SU-DHL-6 (cell line): Measurements from ENCODE around the gene ALDOC.

Experiments
- H2AFZ ChIP-seq: fragments of 200-600 bp; sonication (generic); 2 replicates; pipeline ENCODE4 v1.6.1; 2014; ENCODE audit warnings: low read depth, mild to moderate bottlenecking, moderate library complexity, mixed read lengths, antibody characterized with exemption, low read length; ENCODE audit not compliant: severe bottlenecking
- H3F3A ChIP-seq: fragments of 200-600 bp; shearing (Covaris generic); 2 replicates; pipeline ENCODE4 v1.6.0; 2016; ENCODE audit warnings: antibody characterized with exemption, mild to moderate bottlenecking; ENCODE audit not compliant: insufficient read depth
- H3K27ac ChIP-seq: fragments of 200-600 bp; sonication (generic); 2 replicates; pipeline ENCODE4 v1.5.1; 2016; ENCODE audit warnings: low read depth, mild to moderate bottlenecking, low read length, moderate library complexity, mixed read lengths
- H3K27me3 ChIP-seq: fragments of 200-600 bp; sonication (generic), shearing (Covaris generic); 2 replicates; pipeline ENCODE4 v1.6.0; 2014; ENCODE audit warnings: mild to moderate bottlenecking, low read length
- H3K36me3 ChIP-seq: fragments of 200-600 bp; sonication (generic); 2 replicates; pipeline ENCODE4 v1.6.1; 2014; ENCODE audit warnings: mild to moderate bottlenecking, low read length, mixed read lengths
- H3K4me2 ChIP-seq: fragments of 300-600, 200-600 bp; shearing (Covaris generic), sonication (generic); 2 replicates; pipeline ENCODE4 v1.6.0; 2014; ENCODE audit warnings: low read length, low read depth, mild to moderate bottlenecking; ENCODE audit not compliant: poor library complexity, severe bottlenecking
- H3K4me3 ChIP-seq: fragments of 200-600 bp; sonication (generic); 2 replicates; pipeline ENCODE4 v1.5.1; 2014; ENCODE audit warnings: antibody characterized with exemption, low read length, mild to moderate bottlenecking, mixed read lengths; ENCODE audit not compliant: insufficient read depth, poor library complexity, severe bottlenecking
- H3K79me2 ChIP-seq: fragments of 200-600 bp; sonication (generic); 2 replicates; pipeline ENCODE4 v1.6.1; 2014; ENCODE audit warnings: mild to moderate bottlenecking, low read length, moderate library complexity; ENCODE audit not compliant: insufficient read depth
- H3K9ac ChIP-seq: fragments of 200-600 bp; sonication (generic); 2 replicates; pipeline ENCODE4 v1.7.0; 2014; ENCODE audit warnings: mild to moderate bottlenecking, low read length
- H3K9me2 ChIP-seq: fragments of 200-600 bp; sonication (generic); replicated peaks from 2 replicates; pipeline ENCODE4 v1.6.1; 2014; ENCODE audit warnings: low read length; ENCODE audit not compliant: insufficient read depth
- H3K9me3 ChIP-seq: fragments of 200-600 bp; sonication (generic); 2 replicates; pipeline ENCODE4 v1.6.1; 2014; ENCODE audit warnings: low read length, mixed read lengths; ENCODE audit not compliant: insufficient read depth
- H4K20me1 ChIP-seq: fragments of 200-600 bp; sonication (generic); 2 replicates; pipeline ENCODE4 v1.6.1; 2014; ENCODE audit warnings: low read depth, mild to moderate bottlenecking, antibody characterized with exemption, low read length, moderate library complexity, mixed read lengths
- CTCF ChIP-seq: fragments of 200-600 bp; sonication (generic); IDR thresholded peaks from one replicate; pipeline ENCODE4 v1.5.1; 2017; ENCODE audit warnings: antibody characterized with exemption, mild to moderate bottlenecking, low read length, moderate library complexity; ENCODE audit not compliant: insufficient read depth, poor library complexity, severe bottlenecking
- EZH2phosphoT487 ChIP-seq: fragments of 200-600 bp; sonication (generic), shearing (Covaris generic); conservative IDR thresholded peaks from 2 replicates; pipeline ENCODE4 v1.6.1; 2018; ENCODE audit warnings: mild to moderate bottlenecking, antibody characterized with exemption, low read length, moderate library complexity, mixed read lengths

The ALDOC gene

GRCh38 chr17:28573040-28573380, 3.7 kb downstream of the ALDOC start:
- Histone ChIP-seq H3K4me2 (no peak overlapping the region), H3K9me2 (no peaks in the 10 kb centered on the region), H3K36me3 (no peaks in the 10 kb centered on the region), H3F3A (peaks cover 29% of the 10 kb centered on the region), H3K79me2 (no peaks in the 10 kb centered on the region), H3K9ac (no peak overlapping the region), H4K20me1 (no peaks in the 10 kb centered on the region), H3K27ac (no peak overlapping the region), H3K27me3 (no peaks in the 10 kb centered on the region), H3K9me3 (no peaks in the 10 kb centered on the region), H3K4me3 (no peak overlapping the region), H2AFZ (no peak overlapping the region)
- no peak for TF ChIP-seq EZH2phosphoT487
- TF ChIP-seq CTCF: no peak

- Histone ChIP-seq H3K4me3 (peak overlapping the region; percentile 74), H4K20me1 (no peaks in the 10 kb centered on the region), H3K27ac (no peak overlapping the region), H3K9me2 (no peaks in the 10 kb centered on the region), H3K36me3 (no peaks in the 10 kb centered on the region), H3K9me3 (no peaks in the 10 kb centered on the region), H3K9ac (peak overlapping the region; percentile 78), H2AFZ (peak overlapping the region; percentile 78), H3K27me3 (no peaks in the 10 kb centered on the region), H3K4me2 (peak overlapping the region; percentile 81), H3F3A (peaks cover 24% of the 10 kb centered on the region), H3K79me2 (no peaks in the 10 kb centered on the region)
- TF ChIP-seq EZH2phosphoT487: no peak
- TF ChIP-seq CTCF: no peak
Measured at GRCh38 chr17:28572259-28573039, 4.2 kb downstream of the ALDOC start.

- Histone ChIP-seq H4K20me1 (0 out of 2 replicates have a peak, but pooled peaks cover 5% of the 10 kb centered on the region), H3K9me3 (no peaks in the 10 kb centered on the region), H3K4me3 (peak within 1 kb of the TSS; percentile 74), H3K27ac (peak within 1 kb of the TSS; percentile 33; the same call in 1 of the 2 replicates), H3K79me2 (peaks cover 8% of the 10 kb centered on the region; the same call in 1 of the 2 replicates), H3F3A (peaks cover 20% of the 10 kb centered on the region), H3K27me3 (no peaks in the 10 kb centered on the region), H3K9ac (peak within 1 kb of the TSS; percentile 78), H3K4me2 (peak within 1 kb of the TSS; percentile 81), H3K36me3 (no peaks in the 10 kb centered on the region), H2AFZ (peak within 1 kb of the TSS; percentile 78), H3K9me2 (no peaks in the 10 kb centered on the region)
- TF ChIP-seq EZH2phosphoT487 (no peak), CTCF (no peak)
Measured at GRCh38 chr17:28571361-28572122, 5.2 kb downstream of the ALDOC start, which contains the start of gene PIGS. Gene PIGS, minus strand, starts transcription at chr17:28571524. Its CDS starts 28 bp downstream, at chr17:28571496.
